Measurements from ENCODE around the gene NELFE. TPM values are rescaled to one million over a fixed set of nuclear protein-coding genes. Genes with fewer than 3 reads are reported as not detected.

NELFE gene
- total RNA-seq, 1 donor from 2014 or later, result 41.9 TPM

DNA sequence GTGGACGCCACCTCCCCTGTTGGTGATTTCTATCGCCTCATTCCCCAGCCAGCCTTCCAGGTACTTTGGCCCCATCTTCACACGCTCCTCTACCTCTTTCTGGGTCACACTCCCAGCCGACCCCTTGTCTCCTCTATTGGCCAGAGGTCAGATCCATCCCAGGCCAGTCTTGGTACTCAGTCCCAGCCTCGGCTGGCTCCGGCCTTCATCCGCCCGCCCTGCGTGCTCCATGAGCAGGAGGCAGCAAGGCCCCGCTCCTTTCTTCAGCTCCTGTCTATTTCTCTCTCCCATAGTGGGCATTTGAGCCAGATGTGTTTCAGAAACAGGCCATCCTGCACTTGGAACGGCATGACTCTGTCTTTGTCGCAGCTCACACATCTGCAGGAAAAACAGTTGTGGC is 2.8 kb upstream of the NELFE start:
- intact Hi-C loops (cut with DNase I), result no loop called here

DNA sequence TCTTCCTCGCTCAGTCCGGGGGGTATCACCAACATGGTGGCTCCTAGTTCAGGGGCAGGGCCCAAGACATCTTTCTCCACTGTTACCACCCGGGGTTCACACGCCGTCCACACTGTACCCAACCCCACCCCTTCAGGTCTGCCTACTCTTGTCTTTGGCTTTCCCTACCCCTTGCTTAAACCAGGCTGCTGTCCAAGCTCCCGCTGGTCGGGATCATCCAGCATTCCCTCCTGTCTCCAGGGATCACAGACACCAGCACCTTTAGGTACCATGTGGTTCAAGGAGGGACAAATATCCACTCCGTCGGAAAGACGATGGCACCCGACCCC is 395 bp downstream of the NELFE start:
- peak; percentile 8 for ATAC-seq
- peak; percentile 55 for DNase-seq (ENCODE audit: missing footprints)
- intact Hi-C loops (cut with DNase I), result loop anchor here (5.0 to 10.0 kb wide), 3 partner anchors 56 to 414 kb away; partner anchors contain the start of genes ATP6V1G2, C6orf47, DDX39B and GPANK1

More for the DNA sequence above, 2.8 kb upstream of the NELFE start:
- ATAC-seq, result no peak
- peak; percentile 40 for DNase-seq (ENCODE audit: missing footprints)

DNA sequence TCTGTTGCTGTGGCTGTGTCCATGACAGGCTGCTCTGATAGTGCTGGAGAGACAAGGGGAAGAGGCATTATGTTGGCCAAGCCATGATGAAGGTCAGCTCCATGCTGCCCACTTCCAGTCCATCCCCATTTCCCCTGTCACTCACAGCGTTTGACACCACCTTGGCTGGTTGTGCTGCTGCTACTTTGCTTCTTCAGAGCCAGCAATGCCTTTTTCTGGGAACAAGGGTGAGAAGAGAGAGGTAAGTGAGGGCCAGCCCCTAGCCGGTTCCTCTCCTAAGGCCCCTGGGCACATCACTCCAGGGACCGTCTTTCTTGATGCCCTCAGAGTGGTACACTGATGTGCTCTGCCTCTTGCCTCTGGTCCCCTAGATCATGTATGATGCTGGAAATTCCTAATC is 2.0 kb downstream of the NELFE start:
- peak; percentile 45 for DNase-seq (ENCODE audit: missing footprints)
- ATAC-seq, result no peak
- intact Hi-C loops (cut with DNase I), result loop anchor here (5.0 to 10.0 kb wide), 3 partner anchors 54 to 412 kb away; partner anchors contain the start of genes ATP6V1G2, C6orf47, DDX39B and GPANK1

DNA sequence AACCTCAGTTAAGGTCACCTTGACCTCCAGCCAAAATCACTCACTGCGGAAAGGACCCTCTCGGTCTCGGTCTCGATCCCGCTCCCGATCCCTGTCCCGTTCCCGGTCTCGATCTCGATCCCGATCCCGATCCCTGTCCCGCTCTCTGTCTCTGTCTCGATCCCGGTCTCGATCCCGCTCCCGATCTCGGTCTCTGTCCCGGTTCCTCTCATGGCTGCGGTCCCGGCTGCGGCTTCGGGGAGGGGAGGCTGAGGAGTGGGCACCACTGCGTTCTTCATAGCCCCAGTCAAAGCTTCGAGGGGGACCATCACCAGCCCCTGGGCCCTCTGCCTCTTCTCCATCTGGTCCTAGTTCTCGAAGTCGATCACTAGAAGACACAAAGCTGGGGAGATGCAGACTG is 4.3 kb downstream of the NELFE start:
- ATAC-seq (no peak), DNase-seq (ENCODE audit: missing footprints) (peak; percentile 17)
- intact Hi-C loops (cut with DNase I), result loop anchor here (10.0 kb wide), 1 partner anchor 410 kb away; the partner anchor contains the start of genes ATP6V1G2, DDX39B and NFKBIL1

DNA sequence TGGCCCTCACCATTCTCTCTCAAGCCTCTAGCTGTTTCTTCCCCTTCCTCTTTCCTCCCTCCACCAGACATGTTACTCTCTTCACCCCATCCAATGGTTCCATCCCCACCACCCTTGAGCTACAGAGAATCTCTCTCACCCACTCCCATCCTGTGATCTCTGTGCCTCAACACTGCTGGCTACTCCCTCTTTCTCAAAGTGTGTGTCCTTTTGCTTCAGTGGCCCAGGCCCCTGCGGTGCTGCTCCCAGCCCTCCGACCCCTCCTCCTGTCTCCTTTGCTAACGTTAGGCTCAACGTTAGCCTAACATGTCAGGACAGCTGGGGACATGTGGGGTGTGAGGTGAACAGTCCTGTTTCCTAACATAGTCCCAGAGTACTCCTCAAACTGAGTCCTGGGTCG is 5.9 kb downstream of the NELFE start:
- intact Hi-C loops (cut with DNase I), result loop anchor here (2.0 to 10.0 kb wide), 2 partner anchors 272 to 408 kb away; partner anchors contain the start of genes ATP6V1G2, DDX39B, LY6G5C and NFKBIL1
- DNase-seq (ENCODE audit: missing footprints) (no peak), ATAC-seq (no peak)

DNA sequence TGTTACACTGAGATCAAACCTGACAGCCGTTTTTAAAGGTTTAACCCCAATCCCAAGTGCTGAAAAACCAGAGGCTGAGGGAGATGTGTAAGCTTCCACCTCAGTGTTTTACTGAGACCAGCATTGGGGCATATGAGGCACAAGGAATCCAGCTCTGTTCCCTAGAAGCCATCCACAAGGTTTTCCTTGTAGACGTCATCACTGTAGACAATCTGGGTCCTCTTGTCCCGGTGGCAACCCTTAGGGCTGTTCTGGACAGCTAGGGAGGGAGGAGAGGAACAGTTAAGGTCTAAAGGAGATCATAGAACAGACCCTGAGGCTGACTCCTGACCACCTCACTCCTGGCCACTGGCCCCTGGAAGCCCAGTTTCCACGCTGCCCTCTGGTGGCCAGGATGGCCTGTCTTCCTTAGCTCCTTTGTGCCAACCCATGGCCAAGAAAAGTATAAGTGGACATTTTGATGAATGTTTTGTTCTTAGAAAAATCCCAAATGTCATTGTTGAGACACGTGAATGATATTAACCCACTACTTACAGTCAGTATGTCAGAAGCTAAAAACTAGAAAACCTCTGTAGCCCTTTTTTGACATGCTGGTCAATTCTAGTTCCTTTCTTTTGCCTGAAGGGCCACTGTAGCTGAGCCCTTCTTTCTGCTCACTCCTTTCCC is 6.5 kb downstream of the NELFE start:
- DNase-seq (ENCODE audit: missing footprints) (peak; percentile 78), ATAC-seq (peak; percentile 55)
- intact Hi-C loops (cut with DNase I), result loop anchor here (2.0 to 10.0 kb wide), 2 partner anchors 271 to 407 kb away; partner anchors contain the start of genes ATP6V1G2, DDX39B, LY6G5C and NFKBIL1

DNA sequence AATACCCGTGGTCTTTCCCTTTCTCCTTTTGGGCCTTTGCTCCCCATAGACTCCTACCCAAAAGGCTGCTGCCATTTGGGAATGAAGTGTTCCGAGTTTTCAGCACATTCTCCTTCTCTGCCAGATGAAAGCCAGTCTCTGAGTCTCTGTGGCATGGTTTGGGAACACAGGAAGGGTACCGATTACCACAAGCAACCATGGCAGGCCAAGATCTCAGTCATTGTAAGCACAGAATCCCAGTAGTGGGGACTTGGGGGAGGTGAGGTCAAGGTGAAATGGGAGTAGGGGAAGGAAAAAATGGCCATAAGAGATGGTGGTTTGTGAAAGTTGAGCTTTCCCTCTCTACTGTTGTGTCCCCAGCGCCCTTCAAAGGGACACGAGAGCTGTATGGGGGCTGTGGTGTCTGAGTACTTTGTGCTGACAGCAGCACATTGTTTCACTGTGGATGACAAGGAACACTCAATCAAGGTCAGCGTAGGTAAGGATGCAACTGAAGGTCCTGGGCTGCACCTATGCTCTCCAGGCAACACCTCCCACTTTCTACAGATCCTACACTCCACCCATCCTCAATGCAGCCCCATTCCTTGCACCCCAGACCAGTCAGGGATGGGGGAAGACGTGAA is 8.7 kb downstream of the NELFE start:
- intact Hi-C loops (cut with DNase I), result loop anchor here (10.0 kb wide), 1 partner anchor 405 kb away; the partner anchor contains the start of genes ATP6V1G2, DDX39B and NFKBIL1
- DNase-seq (ENCODE audit: missing footprints), result no peak
- ATAC-seq, result no peak

DNA sequence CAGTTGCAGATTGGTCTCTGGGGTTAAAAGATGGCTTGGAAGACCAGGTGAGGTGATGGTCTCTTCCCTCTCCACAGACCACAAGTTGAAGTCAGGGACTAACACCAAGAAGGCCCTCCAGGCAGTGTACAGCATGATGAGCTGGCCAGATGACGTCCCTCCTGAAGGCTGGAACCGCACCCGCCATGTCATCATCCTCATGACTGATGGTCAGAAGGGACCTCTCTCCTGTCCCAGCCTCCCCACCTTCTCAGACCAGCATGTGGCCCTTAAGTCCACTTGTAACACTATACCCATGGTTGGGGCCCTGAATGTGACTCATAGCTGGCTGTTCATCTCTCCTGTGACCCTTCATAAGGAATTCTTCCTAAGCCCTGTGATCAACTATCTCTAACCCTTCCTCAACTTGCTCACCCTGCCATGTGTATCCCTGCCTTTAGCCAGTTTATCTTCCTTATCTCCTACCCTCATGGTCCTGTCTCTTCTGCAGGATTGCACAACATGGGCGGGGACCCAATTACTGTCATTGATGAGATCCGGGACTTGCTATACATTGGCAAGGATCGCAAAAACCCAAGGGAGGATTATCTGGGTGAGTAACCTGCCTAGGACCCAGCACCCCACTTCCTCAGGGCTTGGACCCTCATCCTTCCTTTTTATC is 9.9 kb downstream of the NELFE start:
- DNase-seq (ENCODE audit: missing footprints), result peak; percentile 39
- no peak for ATAC-seq
- intact Hi-C loops (cut with DNase I), result no loop called here

DNA sequence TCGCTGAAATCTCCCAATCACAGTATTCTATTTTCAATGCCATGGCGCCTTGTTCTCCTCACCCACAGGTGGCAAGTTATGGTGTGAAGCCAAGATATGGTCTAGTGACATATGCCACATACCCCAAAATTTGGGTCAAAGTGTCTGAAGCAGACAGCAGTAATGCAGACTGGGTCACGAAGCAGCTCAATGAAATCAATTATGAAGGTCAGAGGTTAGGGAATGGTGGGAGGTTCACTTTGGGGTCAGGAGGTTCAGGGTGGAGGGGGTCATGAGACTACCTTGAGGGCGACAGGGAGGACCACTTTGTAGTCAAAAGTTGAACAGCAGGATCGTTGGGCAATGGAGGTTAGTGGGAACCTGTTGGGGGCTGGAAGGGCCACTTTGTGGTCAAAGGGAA is 10.5 kb downstream of the NELFE start:
- intact Hi-C loops (cut with DNase I), result no loop called here
- peak; percentile 9 for DNase-seq (ENCODE audit: missing footprints)
- no peak for ATAC-seq

DNA sequence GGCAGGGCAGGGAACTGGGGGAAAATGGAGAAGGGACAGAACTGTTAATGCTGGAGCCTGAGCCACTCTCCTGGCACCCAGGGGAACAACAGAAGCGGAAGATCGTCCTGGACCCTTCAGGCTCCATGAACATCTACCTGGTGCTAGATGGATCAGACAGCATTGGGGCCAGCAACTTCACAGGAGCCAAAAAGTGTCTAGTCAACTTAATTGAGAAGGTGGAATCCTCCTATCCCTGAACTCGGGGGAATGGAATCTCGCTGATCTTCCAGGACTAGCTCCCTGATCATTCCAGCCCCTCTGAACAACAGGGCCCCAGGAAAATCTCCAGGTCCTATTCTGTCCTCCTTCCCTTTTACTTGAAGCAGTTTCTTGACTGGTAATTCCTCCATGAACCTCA is 10.9 kb downstream of the NELFE start:
- intact Hi-C loops (cut with DNase I), result no loop called here

DNA sequence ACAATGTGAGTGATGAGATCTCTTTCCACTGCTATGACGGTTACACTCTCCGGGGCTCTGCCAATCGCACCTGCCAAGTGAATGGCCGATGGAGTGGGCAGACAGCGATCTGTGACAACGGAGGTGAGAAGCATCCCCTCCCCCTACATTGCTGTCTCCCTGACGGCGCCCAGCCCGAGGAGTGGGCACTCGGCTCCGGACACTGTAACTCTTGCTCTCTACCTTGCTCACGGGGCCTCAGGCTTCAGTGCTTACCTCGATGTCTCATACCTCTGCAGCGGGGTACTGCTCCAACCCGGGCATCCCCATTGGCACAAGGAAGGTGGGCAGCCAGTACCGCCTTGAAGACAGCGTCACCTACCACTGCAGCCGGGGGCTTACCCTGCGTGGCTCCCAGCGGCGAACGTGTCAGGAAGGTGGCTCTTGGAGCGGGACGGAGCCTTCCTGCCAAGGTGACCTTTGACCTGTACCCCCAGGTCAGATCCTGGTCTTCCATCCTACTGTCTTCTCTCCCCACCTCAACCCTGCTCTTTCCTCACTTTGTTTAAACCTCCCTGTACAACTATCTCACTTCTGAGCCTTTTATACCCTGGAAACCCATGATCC is 11.6 kb downstream of the NELFE start:
- ATAC-seq (no peak), DNase-seq (ENCODE audit: missing footprints) (peak; percentile 50)
- intact Hi-C loops (cut with DNase I), result no loop called here

More for the DNA sequence above, 10.9 kb downstream of the NELFE start:
- no peak for ATAC-seq
- DNase-seq (ENCODE audit: missing footprints), result no peak

DNA sequence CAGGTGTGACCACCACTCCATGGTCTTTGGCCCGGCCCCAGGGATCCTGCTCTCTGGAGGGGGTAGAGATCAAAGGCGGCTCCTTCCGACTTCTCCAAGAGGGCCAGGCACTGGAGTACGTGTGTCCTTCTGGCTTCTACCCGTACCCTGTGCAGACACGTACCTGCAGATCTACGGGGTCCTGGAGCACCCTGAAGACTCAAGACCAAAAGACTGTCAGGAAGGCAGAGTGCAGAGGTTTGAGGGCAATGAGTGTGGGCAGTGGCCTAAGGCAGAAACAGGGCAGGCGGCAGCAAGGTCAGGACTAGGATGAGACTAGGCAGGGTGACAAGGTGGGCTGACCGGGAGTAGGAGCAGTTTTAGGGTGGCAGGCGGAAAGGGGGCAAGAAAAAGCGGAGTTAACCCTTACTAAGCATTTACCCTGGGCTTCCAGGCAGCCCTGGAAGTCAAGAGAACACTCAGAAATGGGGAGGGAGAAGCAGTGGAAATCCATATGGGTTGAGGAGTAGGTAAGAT is 12.3 kb downstream of the NELFE start:
- DNase-seq (ENCODE audit: missing footprints), result peak; percentile 11
- ATAC-seq, result no peak
- intact Hi-C loops (cut with DNase I), result no loop called here

DNA sequence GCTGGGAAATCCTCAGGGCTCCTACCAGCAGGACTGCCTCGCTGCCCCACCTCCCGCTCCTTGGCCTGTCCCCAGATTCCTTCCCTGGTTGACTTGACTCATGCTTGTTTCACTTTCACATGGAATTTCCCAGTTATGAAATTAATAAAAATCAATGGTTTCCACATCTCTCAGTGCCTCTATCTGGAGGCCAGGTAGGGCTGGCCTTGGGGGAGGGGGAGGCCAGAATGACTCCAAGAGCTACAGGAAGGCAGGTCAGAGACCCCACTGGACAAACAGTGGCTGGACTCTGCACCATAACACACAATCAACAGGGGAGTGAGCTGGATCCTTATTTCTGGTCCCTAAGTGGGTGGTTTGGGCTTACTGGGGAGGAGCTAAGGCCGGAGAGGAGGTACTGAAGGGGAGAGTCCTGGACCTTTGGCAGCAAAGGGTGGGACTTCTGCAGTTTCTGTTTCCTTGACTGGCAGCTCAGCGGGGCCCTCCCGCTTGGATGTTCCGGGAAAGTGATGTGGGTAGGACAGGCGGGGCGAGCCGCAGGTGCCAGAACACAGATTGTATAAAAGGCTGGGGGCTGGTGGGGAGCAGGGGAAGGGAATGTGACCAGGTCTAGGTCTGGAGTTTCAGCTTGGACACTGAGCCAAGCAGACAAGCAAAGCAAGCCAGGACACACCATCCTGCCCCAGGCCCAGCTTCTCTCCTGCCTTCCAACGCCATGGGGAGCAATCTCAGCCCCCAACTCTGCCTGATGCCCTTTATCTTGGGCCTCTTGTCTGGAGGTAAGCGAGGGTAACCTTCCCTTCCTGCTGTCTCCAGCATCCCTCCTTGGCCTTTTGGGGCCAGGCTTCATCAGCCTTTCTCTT is 13.0 kb downstream of the NELFE start, which contains the start of gene CFB:
Gene CFB (plus strand): TSS at position 589 of the 863 bp plus-strand sequence. CDS start 127 bp downstream, at position 716.
- DNase-seq (ENCODE audit: missing footprints) (peak; percentile 85), ATAC-seq (peak; percentile 88)
- intact Hi-C loops (cut with DNase I), result no loop called here

DNA sequence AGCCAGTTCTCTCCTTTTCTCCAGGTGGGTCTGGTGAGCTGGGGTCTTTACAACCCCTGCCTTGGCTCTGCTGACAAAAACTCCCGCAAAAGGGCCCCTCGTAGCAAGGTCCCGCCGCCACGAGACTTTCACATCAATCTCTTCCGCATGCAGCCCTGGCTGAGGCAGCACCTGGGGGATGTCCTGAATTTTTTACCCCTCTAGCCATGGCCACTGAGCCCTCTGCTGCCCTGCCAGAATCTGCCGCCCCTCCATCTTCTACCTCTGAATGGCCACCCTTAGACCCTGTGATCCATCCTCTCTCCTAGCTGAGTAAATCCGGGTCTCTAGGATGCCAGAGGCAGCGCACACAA is 13.6 kb downstream of the NELFE start:
- intact Hi-C loops (cut with DNase I), result no loop called here
- ATAC-seq (no peak), DNase-seq (ENCODE audit: missing footprints) (peak; percentile 22)

DNA sequence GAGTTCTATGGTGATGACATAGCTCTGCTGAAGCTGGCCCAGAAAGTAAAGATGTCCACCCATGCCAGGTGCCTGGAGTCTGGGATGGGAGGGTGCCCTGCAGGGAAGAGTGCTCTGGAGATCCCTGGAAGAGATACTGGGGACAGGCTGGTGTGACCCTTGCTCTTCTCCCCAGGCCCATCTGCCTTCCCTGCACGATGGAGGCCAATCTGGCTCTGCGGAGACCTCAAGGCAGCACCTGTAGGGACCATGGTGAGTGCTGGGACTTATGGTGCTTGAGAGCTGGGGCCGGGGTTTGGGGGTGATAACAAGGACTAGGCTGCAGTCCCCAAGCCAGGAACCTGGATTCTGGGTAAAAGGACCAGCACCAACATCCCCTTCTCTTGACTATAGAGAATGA is 15.0 kb downstream of the NELFE start:
- ATAC-seq (no peak), DNase-seq (ENCODE audit: missing footprints) (peak; percentile 23)
- intact Hi-C loops (cut with DNase I), result no loop called here

DNA sequence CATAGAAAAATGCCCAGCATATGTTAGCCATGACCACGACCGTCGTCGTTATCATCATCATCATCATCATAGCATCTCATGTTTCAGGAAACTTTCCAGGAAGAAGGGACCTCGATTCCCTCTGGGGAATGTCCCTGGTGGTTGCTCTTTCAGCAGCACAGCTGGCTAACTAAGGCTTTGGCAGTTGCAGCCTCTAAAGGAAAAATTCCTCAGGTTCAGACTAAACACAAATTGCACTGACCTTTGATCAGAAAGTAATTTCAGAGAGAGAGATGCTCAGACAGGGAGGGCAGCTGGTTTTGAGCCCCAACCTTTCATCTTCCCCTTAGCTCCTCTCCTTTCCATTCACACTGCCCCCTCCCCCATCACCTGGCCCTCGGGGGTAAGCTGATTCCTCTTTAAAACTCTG is 18.5 kb downstream of the NELFE start:
- ATAC-seq (no peak), DNase-seq (ENCODE audit: missing footprints) (peak; percentile 17)

DNA sequence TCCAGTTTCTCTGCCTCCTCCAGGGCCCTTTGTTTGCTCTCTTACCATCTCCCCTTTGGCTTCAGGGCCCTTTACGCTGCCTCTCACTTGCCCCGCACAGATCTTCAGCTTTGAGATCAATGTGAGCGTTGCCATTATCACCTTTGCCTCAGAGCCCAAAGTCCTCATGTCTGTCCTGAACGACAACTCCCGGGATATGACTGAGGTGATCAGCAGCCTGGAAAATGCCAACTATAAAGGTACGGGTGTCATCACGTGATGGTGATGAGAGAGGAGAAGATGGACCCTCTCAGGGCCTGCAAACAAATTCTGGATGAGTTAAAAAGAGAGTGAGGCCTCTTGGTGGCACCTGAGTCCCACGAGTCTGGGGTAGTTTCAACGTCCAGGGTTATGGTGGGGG is 22.9 kb downstream of the NELFE start:
- ATAC-seq (no peak), DNase-seq (ENCODE audit: missing footprints) (no peak)
- intact Hi-C loops (cut with DNase I), result no loop called here

More for the DNA sequence above, 18.5 kb downstream of the NELFE start:
- intact Hi-C loops (cut with DNase I), result no loop called here

DNA sequence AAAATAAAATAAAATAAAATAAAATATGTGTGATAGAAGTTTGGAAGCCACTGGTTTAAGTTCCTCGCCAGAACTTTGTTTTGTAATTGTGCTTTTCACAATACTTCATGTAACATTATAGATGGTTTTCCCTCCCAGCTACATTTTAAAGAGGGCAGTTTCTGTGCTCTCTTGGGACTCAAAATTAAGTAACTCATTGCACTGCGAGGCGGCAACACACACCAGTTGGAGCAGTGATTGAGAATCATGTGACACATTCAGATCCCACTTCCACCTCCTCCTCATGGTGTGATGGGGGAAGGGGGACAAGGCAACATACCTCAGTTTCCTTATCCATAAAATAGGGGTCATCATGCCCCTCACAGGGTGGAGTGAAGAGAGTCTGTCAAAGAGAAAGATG is 23.8 kb downstream of the NELFE start:
- DNase-seq (ENCODE audit: missing footprints) (no peak), ATAC-seq (no peak)
- intact Hi-C loops (cut with DNase I), result no loop called here

Measured in Right ventricle myocardium inferior (tissue), 1 donor.